ENCODE results near the gene SPAG16. TPM values are rescaled to one million over a fixed set of nuclear protein-coding genes. Genes with fewer than 3 reads are reported as not detected.
A peak's percentile ranks its signal among the peaks of the same experiment; 100 is the strongest.

Gene SPAG16
- total and polyA plus RNA-seq, 2 of the 13 experiments (the other 11 are each of a cell fraction or from before 2014, with no cell fraction given) = 9.6 to 26.5 TPM

DNA sequence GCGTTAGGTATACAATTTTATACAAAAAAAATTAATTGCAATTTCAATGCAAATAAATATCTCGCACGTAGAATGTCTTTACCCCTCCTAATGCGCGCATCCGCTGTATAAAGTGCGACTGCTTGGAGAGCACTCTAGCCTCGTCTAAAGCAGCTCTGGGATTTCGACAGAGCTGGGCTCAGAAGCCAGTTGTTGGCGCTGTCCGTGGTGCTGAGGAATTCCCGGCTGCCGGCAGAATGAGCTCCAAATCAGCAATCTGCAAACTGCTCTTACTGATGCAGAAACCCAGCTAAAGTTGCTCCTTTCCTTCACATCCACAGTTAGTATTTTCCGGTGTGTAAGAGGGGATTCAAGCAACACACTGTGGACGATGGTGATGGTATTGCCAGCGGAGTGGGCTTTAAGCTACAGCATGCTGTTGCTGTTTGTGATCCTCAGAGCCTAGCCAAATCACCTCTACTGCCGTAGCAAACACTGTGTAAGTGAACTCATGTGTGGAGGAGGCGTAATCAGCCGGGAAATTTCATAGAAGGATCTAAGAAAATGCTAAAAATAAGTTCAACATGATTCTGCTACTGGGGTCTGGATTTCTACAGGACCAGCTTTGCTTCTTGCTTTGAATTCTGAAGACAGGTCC lies 1126.8 kb downstream of the SPAG16 start, which contains the start of gene VWC2L (continued):
- TF ChIP-seq, protein P1, sequence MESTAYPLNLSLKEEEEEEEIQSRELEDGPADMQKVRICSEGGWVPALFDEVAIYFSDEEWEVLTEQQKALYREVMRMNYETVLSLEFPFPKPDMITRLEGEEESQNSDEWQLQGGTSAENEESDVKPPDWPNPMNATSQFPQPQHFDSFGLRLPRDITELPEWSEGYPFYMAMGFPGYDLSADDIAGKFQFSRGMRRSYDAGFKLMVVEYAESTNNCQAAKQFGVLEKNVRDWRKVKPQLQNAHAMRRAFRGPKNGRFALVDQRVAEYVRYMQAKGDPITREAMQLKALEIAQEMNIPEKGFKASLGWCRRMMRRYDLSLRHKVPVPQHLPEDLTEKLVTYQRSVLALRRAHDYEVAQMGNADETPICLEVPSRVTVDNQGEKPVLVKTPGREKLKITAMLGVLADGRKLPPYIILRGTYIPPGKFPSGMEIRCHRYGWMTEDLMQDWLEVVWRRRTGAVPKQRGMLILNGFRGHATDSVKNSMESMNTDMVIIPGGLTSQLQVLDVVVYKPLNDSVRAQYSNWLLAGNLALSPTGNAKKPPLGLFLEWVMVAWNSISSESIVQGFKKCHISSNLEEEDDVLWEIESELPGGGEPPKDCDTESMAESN (CRISPR knock-in tag; conservative IDR thresholded peaks at IDR 0.05) = peak; percentile 89
- TF ChIP-seq SMAD3 (CRISPR knock-in tag; IDR thresholded peaks at IDR 0.05) (peak; percentile 98), ZMYM2 (CRISPR knock-in tag; IDR thresholded peaks at IDR 0.05) (no peak), ZNF879 (CRISPR knock-in tag; IDR thresholded peaks at IDR 0.05) (peak; percentile 88; the same call in 1 of the 2 replicates), ELF1 (CRISPR knock-in tag; IDR thresholded peaks at IDR 0.05) (peak; percentile 54; the same call in 1 of the 2 replicates), HOXA7 (CRISPR knock-in tag; IDR thresholded peaks at IDR 0.05) (no peak), HOXA9 (CRISPR knock-in tag; IDR thresholded peaks at IDR 0.05; ENCODE audit: borderline replicate concordance) (peak; percentile 76; the same call in 1 of the 2 replicates), ZFX (CRISPR knock-in tag; IDR thresholded peaks at IDR 0.05; ENCODE audit: low read depth) (no peak), SALL1 (CRISPR knock-in tag; IDR thresholded peaks at IDR 0.05) (peak; percentile 96), NFE2 (CRISPR knock-in tag; IDR thresholded peaks at IDR 0.05) (peak; percentile 37; the same call in 1 of the 2 replicates), KDM1A (CRISPR knock-in tag; IDR thresholded peaks at IDR 0.05) (no peak), PRMT3 (CRISPR knock-in tag; IDR thresholded peaks at IDR 0.05; ENCODE audit: borderline replicate concordance, low read depth) (peak; percentile 91; the same call in 1 of the 2 replicates), SCMH1 (CRISPR knock-in tag; IDR thresholded peaks at IDR 0.05; ENCODE audit: borderline replicate concordance) (no peak), ZNF431 (CRISPR knock-in tag; IDR thresholded peaks at IDR 0.05; ENCODE audit: borderline replicate concordance, low read depth) (peak; percentile 73; the same call in 1 of the 2 replicates), SETDB1 (CRISPR knock-in tag; IDR thresholded peaks at IDR 0.05; ENCODE audit: borderline replicate concordance) (no peak), FOXO1 (CRISPR knock-in tag; IDR thresholded peaks at IDR 0.05) (no peak; the same call in 1 of the 2 replicates), ZNF460 (CRISPR knock-in tag; IDR thresholded peaks at IDR 0.05; ENCODE audit: borderline replicate concordance) (no peak), ZNF205 (CRISPR knock-in tag; IDR thresholded peaks at IDR 0.05) (peak; percentile 82), ZNF777 (CRISPR knock-in tag; IDR thresholded peaks at IDR 0.05) (peak; percentile 52; the same call in 1 of the 2 replicates), ZNF326 (CRISPR knock-in tag; IDR thresholded peaks at IDR 0.05; ENCODE audit: borderline replicate concordance) (0 out of 2 replicates have a peak, but pooled peaks have one; percentile 62), ZFP90 (CRISPR knock-in tag; IDR thresholded peaks at IDR 0.05; ENCODE audit: borderline replicate concordance) (peak; percentile 72; the same call in 1 of the 2 replicates), PHF20 (CRISPR knock-in tag; IDR thresholded peaks at IDR 0.05) (no peak)
- TF ChIP-seq, protein P2, sequence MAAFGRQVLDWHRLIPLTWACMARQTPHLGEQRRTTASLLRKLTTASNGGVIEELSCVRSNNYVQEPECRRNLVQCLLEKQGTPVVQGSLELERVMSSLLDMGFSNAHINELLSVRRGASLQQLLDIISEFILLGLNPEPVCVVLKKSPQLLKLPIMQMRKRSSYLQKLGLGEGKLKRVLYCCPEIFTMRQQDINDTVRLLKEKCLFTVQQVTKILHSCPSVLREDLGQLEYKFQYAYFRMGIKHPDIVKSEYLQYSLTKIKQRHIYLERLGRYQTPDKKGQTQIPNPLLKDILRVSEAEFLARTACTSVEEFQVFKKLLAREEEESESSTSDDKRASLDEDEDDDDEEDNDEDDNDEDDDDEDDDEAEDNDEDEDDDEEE (CRISPR knock-in tag; IDR thresholded peaks at IDR 0.05) = no peak
- TF ChIP-seq, protein P3, sequence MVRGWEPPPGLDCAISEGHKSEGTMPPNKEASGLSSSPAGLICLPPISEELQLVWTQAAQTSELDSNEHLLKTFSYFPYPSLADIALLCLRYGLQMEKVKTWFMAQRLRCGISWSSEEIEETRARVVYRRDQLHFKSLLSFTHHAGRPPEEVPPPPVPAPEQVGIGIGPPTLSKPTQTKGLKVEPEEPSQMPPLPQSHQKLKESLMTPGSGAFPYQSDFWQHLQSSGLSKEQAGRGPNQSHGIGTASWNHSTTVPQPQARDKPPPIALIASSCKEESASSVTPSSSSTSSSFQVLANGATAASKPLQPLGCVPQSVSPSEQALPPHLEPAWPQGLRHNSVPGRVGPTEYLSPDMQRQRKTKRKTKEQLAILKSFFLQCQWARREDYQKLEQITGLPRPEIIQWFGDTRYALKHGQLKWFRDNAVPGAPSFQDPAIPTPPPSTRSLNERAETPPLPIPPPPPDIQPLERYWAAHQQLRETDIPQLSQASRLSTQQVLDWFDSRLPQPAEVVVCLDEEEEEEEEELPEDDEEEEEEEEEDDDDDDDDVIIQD (CRISPR knock-in tag; IDR thresholded peaks at IDR 0.05; ENCODE audit: low read depth) = 0 out of 2 replicates have a peak, but pooled peaks have one; percentile 31
- TF ChIP-seq, protein P4, sequence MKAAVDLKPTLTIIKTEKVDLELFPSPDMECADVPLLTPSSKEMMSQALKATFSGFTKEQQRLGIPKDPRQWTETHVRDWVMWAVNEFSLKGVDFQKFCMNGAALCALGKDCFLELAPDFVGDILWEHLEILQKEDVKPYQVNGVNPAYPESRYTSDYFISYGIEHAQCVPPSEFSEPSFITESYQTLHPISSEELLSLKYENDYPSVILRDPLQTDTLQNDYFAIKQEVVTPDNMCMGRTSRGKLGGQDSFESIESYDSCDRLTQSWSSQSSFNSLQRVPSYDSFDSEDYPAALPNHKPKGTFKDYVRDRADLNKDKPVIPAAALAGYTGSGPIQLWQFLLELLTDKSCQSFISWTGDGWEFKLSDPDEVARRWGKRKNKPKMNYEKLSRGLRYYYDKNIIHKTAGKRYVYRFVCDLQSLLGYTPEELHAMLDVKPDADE (CRISPR knock-in tag; IDR thresholded peaks at IDR 0.05) = 0 out of 2 replicates have a peak, but pooled peaks have one; percentile 79
